ENCODE measurements around the gene PGPEP1.

PGPEP1 gene

DNA sequence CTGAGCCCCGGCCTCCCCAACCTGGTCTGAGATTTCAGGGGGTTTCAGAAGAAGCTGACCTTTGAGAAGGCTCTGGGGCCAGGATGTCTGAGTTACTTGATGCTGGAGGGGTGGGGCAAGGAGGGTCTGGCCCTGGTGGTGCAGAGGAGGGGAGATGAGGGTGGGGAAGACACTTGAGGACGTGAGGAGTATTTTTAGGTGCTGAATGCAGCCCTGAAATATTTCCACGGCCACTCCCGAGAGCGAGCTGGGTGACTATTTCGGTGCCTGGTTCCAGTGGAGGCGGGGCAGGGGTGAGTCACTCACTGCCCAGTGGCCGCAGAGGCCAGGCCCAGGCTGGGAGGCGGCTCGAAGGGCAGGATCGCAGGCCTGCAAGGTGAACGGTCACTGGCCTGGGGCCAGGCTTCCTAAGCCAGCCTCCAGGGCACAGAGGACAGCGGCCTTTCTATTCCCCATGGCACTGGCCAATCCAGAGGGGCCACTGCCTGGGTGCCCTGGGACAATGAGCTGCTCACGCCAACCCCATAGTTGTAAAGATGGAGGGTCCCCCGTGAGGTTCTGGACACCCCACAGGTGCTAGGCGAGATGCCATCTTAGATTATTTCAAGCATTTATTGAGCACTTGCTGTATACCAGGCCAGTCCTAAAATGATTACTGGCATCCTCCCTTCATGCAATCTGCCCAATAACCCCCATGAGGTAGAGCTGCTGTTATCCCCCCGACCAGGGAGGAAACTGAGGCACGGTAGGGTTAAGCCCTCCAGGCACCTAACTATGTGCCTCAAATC, 39.3 kb upstream of the PGPEP1 start:
- no peak overlapping the region for H3K4me3 ChIP-seq (replicated peaks in 1 of 2; ENCODE audit: low read depth in 2 of 2, low read length in 2 of 2)
- DNase-seq (ENCODE audit: low read depth in 2 of 2): peak; percentile 65 to 80
- TF ChIP-seq, protein P1, sequence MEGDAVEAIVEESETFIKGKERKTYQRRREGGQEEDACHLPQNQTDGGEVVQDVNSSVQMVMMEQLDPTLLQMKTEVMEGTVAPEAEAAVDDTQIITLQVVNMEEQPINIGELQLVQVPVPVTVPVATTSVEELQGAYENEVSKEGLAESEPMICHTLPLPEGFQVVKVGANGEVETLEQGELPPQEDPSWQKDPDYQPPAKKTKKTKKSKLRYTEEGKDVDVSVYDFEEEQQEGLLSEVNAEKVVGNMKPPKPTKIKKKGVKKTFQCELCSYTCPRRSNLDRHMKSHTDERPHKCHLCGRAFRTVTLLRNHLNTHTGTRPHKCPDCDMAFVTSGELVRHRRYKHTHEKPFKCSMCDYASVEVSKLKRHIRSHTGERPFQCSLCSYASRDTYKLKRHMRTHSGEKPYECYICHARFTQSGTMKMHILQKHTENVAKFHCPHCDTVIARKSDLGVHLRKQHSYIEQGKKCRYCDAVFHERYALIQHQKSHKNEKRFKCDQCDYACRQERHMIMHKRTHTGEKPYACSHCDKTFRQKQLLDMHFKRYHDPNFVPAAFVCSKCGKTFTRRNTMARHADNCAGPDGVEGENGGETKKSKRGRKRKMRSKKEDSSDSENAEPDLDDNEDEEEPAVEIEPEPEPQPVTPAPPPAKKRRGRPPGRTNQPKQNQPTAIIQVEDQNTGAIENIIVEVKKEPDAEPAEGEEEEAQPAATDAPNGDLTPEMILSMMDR (IDR thresholded peaks at IDR 0.05; ENCODE audit: low read depth, low read length): no peak

DNA sequence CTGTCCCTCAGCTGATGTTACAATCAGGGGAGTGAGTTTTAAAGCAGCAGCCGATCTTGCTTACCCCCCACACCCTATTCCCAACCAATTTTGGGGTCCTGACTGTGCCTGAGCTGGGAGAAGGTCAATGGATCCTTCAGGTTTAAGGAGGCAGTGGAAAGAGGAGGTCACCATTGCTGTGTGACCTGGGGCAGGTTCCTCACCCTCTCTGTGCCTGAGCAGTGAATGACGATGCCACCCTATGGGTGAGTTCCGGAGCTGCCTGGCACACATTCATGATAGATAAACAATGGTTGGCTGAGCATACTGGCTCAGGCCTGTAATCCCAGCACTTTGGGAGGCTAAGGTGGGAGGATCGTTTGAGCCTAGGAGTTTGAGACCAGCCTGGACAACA, 38.7 kb upstream of the PGPEP1 start:
- no peak overlapping the region for H3K4me3 ChIP-seq (replicated peaks in 1 of 2; ENCODE audit: low read depth in 2 of 2, low read length in 2 of 2)
- DNase-seq (ENCODE audit: low read depth in 2 of 2): no peak
- TF ChIP-seq, protein P1 (IDR thresholded peaks at IDR 0.05; ENCODE audit: low read depth, low read length): no peak

DNA sequence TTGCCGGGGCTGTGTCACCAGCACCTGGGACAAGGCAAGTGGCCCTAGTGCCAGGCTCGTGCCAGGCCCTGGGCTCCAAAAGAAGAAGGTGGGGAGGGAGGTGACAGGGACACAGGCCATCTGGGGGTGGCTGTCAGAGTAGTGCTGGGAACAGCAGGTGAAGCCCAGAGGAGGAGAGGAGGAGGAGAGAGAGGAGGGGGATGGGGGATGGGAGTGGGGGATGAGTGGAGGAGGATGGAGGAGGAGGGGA, 36.3 kb upstream of the PGPEP1 start:
- TF ChIP-seq, protein P1 (IDR thresholded peaks at IDR 0.05; ENCODE audit: low read depth, low read length): no peak
- no peak overlapping the region for H3K4me3 ChIP-seq (replicated peaks in 1 of 2; ENCODE audit: low read depth in 2 of 2, low read length in 2 of 2)
- DNase-seq (ENCODE audit: low read depth in 2 of 2): no peak

DNA sequence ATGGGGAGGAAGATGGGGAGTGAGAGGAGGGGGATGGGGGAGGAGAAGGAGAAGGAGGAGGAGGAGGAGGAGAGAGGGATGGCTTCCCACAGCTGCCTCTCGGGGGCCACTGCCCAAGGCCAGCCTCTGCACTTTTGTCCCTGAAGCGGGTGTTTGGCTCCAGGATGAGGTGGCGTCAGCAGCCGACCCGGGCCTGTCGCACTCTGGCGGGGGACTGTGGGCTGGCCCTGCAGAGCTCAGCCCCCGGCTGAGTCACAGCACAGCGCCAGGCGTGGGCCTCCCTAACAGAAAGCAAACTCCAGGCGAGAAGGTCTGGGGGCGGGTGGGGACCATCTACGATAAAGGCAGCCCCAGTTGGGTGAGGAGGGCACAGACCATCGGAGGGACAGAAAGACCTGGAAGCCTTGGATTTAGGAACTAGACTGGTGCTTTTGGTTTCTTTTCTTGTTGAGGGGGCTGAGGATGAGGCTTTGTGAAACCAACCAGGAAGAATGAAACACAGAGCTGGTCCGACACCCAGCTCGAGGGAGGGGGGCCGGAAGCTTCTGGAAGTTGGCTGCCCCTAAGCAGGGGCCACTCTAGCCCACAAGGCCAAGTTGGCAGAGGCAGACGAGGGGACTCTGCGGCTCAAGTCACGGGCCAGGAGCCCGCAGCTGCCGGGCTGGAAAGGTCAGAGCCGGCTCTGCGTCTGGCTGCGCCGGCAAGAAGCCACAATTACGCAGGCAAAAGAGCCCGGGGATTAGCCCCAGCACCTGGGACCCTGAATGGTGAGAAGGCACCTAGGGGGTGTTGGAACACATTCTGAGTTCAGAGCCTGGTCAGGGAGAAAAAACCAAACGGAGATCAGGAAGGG, 35.7 kb upstream of the PGPEP1 start:
- TF ChIP-seq, protein P1 (IDR thresholded peaks at IDR 0.05; ENCODE audit: low read depth, low read length): no peak
- H3K4me3 ChIP-seq (replicated peaks in 1 of 2; ENCODE audit: low read depth in 2 of 2, low read length in 2 of 2): peak overlapping the region; percentile 25 to 33
- peak; percentile 75 to 87 for DNase-seq (ENCODE audit: low read depth in 2 of 2)

DNA sequence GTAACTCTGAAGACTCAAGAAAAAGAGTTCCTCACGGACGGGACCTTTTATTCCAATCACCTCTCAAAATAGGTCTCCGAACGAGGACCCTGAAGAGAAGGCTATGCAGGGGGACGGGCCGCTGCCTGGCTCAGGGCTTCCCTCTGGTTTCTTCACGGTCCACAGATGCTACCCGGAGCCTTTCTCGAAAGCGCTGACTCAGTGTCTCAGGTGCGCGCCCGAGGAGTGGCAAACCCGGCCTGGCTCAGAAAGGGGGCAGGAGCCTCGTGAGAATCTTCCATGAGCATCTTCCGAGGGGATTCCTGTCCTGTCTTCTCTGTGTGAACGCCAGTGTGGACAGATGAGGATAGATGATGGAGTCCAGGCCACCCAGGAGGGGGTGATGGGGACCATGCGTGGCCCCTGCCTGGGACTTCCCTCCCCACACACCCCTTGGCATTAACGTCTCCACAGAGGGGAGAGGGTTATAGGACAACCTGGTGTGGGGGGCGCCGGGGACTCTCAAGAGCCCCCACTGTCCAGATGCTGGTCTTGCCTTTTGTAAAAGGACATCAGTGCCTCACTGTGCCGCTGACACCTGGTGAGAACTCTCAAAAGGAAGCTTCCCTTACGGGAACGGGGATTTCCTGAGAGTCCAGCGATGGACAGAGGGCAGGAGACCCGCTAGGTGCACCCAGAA, 34.0 kb upstream of the PGPEP1 start:
- H3K4me3 ChIP-seq (replicated peaks in 1 of 2; ENCODE audit: low read depth in 2 of 2, low read length in 2 of 2): no peak overlapping the region
- no peak for DNase-seq (ENCODE audit: low read depth in 2 of 2)
- TF ChIP-seq, protein P1 (IDR thresholded peaks at IDR 0.05; ENCODE audit: low read depth, low read length): no peak

DNA sequence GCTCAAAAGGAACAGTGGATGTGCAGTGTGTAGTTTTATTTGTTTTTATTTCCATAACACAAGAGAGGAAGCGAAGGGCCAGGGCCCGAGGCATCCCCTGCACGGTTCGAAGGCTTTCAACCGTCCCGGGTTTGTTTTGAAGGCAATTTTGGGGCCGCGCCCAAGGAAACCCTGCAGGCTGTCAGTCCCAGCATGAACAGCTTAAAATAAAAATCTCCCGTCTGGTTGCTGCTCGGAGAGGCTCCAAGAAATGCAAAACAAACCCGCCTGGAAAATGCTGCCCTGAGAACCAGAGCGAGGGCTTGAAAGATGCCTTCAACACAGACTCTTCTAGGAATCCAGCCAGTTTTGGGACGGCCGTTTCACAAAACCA, 33.5 kb upstream of the PGPEP1 start:
- no peak overlapping the region for H3K4me3 ChIP-seq (replicated peaks in 1 of 2; ENCODE audit: low read depth in 2 of 2, low read length in 2 of 2)
- DNase-seq (ENCODE audit: low read depth in 2 of 2): no peak
- TF ChIP-seq, protein P1 (IDR thresholded peaks at IDR 0.05; ENCODE audit: low read depth, low read length): no peak

Data from cardiac fibroblast (primary cell).